Measurements from ENCODE around the gene SEMA3A.
"Not testable (repeated sequence)": the region's sequence is repeated elsewhere in the genome, so short reads cannot be mapped to it uniquely, and the experiment has no call there.

The SEMA3A gene

DNA sequence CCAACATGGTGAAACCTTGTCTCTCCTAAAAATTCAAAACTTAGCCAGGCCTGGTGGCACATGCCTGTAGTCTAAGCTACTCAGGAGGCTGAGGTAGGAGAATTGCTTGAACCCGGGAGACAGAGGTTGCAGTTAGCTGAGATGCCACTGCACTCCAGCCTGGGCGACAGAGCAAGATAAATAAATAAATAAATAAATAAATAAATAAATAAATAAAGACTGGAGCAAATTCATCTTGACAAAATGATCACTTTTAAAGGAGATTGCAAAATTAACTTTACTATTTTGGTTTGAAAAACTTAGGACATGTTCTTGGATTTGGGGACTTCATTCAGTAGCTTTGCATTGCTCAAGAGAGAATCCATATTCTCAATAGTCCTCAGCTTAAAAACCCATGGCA lies 137.0 kb downstream of the SEMA3A start:
- ATAC-seq = no peak

DNA sequence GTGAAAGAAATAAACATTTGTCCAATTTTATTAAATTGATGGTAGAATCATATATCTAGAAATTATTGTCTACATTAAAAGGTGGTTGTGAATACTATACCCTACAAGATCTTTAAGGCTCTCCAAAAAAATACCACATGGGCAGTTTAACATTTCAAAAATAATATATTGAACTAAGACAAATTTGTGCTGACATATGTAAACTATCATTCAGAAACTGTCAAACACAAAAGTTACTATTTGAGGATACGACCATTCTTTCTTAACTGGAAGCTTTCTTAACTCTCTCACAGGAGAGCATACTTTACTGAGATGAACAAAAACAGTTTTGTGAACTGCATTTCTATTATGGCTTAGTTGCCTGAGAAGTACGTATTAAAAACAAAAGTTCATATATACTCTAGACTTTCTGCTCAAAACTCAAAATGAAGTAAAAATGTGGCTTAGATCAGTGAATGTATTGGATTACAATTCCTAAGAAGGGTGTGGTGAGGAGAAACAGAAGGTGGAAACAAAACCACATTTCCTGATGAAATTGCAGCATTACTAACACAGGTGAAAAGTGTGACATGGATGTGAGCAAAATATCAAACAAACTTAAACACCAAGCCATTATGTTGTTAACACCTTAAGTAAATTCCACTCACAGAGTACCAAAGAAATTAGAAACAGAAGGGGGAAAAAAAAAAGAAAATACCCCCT lies 138.5 kb downstream of the SEMA3A start:
- ATAC-seq = no peak

DNA sequence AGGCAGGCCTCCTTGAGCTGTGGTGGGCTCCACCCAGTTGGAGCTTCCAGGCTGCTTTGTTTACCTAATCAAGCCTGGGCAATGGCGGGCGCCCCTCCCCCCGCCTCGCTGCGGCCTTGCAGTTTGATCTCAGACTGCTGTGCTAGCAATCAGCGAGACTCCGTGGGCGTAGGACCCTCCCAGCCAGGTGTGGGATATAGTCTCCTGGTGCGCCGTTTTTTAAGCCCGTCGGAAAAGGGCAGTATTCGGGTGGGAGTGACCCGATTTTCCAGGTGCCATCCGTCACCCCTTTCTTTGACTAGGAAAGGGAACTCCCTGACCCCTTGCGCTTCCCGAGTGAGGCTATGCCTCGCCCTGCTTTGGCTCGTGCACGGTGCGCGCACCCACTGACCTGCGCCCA lies 139.4 kb downstream of the SEMA3A start:
- not testable (repeated sequence) for ATAC-seq

DNA sequence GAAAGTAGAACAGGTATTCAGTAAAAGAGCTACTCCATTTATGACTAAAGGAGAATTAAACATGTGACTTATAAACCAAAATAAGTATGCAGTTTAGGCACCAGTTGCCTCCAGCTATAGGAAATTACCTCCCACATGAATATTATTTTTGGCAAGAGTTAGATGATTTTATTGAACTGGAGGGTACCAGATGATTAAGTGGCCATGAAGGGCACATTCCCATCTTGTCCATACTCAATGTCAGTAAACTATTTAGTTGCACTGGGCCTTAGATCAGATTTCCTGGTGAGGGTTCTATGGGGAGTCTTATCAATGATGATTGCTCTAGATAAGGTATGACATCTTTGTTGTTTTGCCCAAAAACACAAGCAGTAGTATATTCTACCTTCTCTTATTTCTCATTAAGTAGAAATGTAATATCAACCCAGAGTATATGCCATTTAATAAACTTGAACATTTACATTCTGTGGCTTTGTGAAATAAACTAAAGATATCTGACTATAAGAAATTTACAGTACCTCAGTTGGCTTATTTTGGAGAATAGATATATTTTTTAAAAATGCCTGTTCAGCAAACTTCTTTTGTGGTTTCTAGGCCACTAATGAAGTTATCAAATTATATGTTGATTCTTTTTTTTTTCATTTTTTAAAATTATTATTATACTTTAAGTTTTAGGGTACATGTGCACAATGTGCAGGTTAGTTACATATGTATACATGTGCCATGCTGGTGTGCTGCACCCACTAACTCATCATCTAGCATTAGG lies 145.3 kb downstream of the SEMA3A start:
- ATAC-seq = no peak

- no peak for ATAC-seq
Observed at GRCh38 chr7:84047085-84047484, 147.5 kb downstream of the SEMA3A start.

GRCh38 chr7:84044834-84045233 lies 149.8 kb downstream of the SEMA3A start:
- ATAC-seq = no peak

DNA sequence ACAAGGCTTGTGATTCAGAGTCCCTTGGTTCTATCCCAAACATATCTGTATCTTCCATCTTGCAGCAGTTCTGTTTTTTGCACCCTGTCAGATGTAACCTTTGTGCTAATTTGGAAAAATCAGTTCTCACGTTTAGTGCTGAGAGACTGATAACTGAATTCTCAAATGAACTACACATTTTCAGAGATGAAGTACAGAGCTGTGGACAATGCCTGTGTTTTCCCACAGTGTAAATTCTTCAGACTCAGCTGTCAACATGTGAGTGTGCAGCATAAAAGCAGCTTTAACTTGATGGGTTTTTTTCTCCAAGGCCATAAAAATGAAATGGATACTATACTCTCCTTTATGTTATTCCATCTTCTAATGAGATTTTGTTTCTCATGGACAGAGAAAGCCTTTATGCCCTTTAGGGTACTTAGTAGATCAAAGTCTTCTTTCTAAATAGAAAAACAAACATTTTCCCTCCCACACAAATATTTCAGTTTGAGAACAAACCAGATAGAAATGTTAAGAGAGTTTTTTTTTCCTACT lies 150.9 kb downstream of the SEMA3A start:
- no peak for ATAC-seq

DNA sequence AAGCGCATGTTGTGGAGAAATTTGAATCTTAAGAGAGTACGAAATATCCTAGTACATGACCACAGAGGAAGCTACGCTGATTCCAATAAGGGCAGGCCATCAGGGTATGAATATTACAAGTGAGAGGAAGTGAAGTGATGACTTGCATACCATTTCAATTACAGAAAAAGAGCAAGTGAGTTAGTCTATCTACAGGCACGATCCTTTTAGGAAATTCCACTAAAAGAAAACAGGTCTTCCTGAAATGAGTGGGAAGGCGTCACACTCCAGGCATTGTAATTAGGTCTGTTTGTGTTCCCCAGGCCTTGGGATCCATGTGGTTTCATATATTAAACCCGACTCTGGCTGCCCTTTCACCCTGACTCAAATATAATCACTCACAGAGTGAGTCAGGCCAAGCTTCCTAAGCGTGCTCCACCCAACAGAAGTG lies 152.5 kb downstream of the SEMA3A start:
- no peak for ATAC-seq

GRCh38 chr7:84041649-84042048 lies 152.9 kb downstream of the SEMA3A start:
- no peak for ATAC-seq

DNA sequence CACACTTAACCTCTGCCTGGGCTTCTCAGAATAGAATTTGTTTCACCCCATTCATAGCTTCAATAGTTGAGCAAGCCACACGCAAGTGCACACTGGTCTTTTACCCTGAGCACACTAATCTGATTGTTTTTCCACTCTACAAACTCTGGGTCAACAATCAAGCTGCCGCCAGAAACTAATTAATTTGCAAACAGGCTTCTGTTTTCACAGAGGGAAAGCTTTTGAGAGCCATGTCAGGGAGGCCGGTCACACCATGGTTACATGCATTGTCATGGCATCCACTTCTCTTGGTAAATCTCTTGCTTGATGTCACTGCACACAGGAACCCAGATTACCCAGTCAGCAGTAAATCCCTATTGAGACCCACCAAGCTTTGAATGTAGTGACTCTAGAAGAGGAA lies 154.2 kb downstream of the SEMA3A start:
- ATAC-seq = no peak

DNA sequence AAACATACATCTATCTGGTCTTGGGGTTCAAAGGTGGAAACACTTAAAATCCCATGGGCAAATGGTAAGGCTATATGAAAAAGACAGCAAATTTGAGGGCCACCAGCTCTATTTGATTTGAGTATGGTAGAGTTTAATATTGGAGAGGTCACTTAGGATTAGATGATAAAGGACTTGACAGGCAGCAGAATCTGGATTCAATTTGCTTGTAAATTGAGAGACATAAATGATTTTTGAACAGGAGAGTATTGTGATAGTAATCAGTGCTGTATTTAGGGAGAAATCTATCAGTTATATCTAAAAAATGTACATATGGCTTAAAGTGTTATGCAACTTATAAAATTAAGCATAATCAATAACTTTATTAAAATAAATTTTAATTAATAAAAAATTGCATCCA lies 155.2 kb downstream of the SEMA3A start:
- ATAC-seq = no peak

- ATAC-seq = no peak
Observed at GRCh38 chr7:84027678-84028077, 166.9 kb downstream of the SEMA3A start.

DNA sequence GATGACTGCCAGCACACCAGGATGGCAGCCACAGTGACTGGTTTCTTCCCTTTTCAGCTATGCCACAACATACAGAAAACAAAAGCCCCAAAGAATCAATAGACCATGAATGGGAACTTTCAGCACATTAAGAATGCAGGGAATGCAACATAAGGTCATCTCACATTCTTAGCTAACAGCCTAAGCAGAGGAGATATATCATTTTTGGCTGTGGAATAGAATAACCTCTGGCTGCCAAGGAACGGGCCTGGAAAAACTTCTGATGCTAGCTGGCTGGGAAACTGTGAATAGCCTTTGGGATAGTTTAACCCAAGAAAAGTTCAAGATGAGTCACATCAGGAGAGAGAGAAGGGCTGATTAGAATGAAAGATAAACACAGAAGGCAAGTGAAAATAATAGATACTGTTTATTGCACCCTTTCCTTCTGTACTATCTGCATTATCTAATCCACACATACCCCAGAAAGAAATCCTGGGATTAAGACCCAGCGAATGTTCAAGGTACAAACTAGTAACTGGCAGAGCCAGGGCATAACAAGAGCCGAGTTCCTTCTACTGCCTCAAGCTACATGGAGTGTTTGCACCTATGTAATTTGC lies 169.2 kb downstream of the SEMA3A start:
- no peak for ATAC-seq

- no peak for ATAC-seq
Observed at GRCh38 chr7:84022684-84023308, 171.8 kb downstream of the SEMA3A start.

DNA sequence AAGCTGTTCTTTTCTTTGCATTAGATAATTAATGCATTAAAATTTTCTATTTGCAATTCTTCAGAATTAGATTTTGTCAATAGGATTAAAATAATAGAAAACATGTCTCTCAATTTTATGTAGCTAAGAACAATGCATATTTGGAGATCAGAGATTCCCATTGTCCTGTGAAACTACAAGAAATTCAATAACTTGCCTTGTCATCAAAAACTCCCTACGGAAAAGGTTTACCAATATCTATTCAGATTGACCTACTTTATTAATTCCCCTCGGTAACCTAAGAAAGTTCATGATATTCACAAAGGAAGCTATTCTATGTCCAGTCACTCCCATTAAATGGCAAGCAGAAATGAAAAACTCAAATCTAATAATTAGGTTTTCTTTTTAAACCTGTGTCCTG lies 172.6 kb downstream of the SEMA3A start:
- no peak for ATAC-seq

DNA sequence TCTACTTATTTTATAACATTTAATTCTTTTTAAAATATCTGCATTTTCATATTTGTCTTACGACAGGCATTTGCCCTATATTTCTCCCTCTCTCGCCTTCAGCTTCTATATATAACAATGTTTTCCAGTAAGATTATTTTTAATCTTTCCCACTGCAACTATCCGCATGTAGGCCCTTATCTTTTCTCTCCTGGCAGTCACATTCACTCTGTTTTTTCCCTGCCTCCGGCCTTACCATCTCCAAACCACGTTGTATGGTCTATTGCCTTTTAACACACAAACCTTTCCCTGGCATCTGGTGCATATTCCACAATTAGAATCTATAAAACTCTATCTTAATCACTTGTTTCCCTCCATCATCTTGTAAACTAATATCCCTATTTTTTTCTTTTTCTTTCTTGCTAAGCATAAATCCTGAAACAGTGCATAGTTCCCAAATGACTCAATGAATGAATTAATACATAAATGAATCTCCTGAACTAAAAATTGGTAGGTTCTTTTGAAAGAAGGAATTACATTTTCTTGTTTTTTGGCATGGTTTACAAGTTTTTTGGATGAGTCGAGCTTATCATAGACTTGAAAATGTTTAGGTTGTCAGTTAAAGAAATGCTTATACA lies 173.2 kb downstream of the SEMA3A start:
- no peak for ATAC-seq

DNA sequence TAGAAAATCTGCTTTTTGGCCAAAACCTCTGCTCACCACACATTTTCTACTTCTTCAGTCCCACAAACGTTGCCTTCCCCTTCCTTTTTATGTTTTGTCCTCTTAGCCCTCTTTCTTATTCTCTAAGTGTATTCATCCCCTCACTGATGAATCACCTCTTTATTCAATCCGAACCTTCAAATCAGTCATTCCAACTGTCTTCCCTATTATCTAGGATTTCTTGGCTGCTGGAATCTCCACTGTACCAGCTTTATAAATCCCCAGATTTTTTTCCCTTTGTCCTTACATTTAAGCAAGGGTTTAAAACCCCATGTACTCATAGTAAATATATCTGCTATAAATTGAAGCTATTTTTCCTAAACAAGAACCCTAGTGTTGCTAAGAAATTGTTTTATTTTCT lies 176.9 kb downstream of the SEMA3A start:
- no peak for ATAC-seq

DNA sequence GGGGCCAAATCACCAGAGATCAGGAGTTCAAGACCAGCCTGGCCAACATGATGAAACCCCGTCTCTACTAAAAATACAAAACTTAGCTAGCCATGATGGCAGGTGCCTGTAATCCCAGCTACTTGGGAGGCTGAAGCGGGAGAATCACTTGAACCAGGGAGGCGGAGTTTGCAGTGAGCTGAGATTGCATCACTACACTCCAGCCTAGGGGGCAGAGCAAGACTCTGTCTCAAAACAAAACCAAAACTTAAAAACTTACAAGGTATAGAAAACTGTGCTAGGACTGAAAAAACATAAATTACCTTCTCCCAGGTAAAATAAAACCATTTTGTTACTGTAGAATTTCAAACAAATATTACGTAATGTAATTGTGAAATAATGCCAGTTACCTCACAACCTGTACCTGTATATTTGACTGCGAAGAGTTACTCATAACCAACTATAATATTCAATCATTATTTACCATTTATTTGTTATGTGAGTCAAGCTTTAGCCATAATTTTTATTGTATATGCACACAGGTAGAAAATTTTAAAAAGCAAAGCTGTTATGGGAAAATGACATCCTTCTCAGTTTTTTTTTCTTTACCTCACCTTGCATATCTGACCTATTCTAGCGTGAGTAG lies 180.9 kb downstream of the SEMA3A start:
- no peak for ATAC-seq

DNA sequence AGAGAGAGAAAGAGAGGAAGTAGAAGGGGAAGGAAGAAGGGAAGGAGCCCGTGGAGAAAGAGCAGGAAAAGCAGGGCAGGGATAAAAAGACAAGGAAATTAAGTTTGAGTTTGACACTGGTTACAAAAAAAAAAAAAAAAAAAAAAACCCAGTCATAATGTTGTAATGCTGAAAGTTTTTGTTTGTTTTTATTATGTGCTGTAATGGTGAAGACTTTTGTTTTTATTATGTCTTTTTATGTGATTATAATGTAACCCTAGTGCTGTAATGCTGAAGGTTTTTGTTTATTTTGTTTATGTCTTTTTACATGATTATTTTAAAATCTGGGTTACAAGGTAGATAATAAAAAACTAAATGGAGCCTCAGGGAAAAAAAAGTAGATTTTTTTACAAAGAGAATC lies 184.8 kb downstream of the SEMA3A start:
- no peak for ATAC-seq

DNA sequence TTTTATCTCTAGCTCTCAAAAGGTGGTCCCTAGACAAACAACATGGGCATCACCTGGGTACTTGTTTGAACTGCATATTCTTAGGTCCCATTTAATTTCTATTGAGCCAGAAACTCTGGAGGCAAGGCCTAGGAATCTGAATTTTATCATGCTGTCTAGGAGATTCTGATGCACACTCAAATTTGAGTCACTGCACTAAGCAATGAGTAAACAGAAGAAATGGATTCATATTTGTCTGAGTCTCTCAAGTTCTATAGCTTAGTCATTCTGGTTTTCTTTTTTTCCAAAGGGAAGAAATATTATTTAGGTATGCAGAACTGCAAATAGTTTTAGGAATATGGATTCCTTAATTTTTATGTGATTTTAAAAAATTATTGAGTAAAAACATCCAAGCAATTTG lies 185.5 kb downstream of the SEMA3A start:
- no peak for ATAC-seq

- no peak for ATAC-seq
Observed at GRCh38 chr7:84003191-84003590, 191.4 kb downstream of the SEMA3A start.

DNA sequence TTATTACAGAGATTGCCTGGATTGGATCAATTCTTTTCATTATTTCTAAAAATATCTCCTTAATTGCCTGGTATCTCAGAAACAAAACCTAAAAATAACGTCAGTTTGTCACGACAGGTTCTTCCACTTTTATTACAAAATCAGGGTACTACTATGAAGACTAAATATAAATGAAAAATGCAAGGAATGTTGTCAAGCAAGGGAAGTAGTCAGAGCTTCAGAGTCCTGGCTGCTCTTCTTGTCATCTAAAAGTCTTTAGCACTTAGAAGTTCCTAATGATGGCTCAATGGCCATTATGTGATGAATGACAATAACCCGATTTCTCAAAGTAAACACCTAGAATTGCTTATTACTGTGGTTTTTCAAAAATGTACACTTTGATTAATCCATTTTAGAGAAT lies 192.2 kb downstream of the SEMA3A start:
- no peak for ATAC-seq
